Type B pancreatic cell (in vitro differentiated cells): Measurements from ENCODE around the gene ACAN. TPM values are rescaled to one million over a fixed set of nuclear protein-coding genes. Genes with fewer than 3 reads are reported as not detected.

Source experiments
- DNase-seq: peaks from one replicate; pipeline ENCODE4 v3.0.0; 2021; ENCODE audit warnings: mixed read lengths; ENCODE audit not compliant: unreplicated experiment; ENCODE audit errors: extremely low spot score
- H3K27ac Mint-ChIP-seq: 2 replicates; pipeline ENCODE4 v1.8.0; 2021; ENCODE audit warnings: mild to moderate bottlenecking, mixed read lengths
- H3K27me3 Mint-ChIP-seq: 2 replicates; pipeline ENCODE4 v1.8.0; 2021; ENCODE audit warnings: mixed read lengths
- H3K36me3 Mint-ChIP-seq: 2 replicates; pipeline ENCODE4 v1.8.0; 2021; ENCODE audit warnings: mixed read lengths
- H3K4me1 Mint-ChIP-seq: one replicate; pipeline ENCODE4 v1.8.0; 2021; ENCODE audit warnings: mixed read lengths; ENCODE audit not compliant: unreplicated experiment
- H3K4me3 Mint-ChIP-seq: 2 replicates; pipeline ENCODE4 v1.8.0; 2021; ENCODE audit warnings: mild to moderate bottlenecking, mixed read lengths
- H3K9me3 Mint-ChIP-seq: 2 replicates; pipeline ENCODE4 v1.8.0; 2021; ENCODE audit warnings: mixed read lengths
- CTCF ChIP-seq: fragments of 200-600 bp; sonication (generic); conservative IDR thresholded peaks from 2 replicates; pipeline ENCODE4 v1.5.0; 2021; ENCODE audit warnings: antibody characterized with exemption, mild to moderate bottlenecking
- total RNA-seq: library from RNA; stranded (reverse); gene quantifications from 2 replicates; pipeline ENCODE4 v1.2.1, GENCODE V29; 2021; ENCODE audit warnings: low replicate concordance

The ACAN gene
- total RNA-seq, 1 donor from 2014 or later: 6.9 TPM

GRCh38 chr15:88833731-88834100 is 30.5 kb downstream of the ACAN start:
- no peak overlapping the region for H3K4me3 Mint-ChIP-seq
- TF ChIP-seq CTCF: no peak
- no peaks in the 10 kb centered on the region for H3K36me3 Mint-ChIP-seq
- H3K27ac Mint-ChIP-seq: no peak overlapping the region
- DNase-seq: no peak
- no peaks in the 10 kb centered on the region for H3K27me3 Mint-ChIP-seq
- no peaks in the 10 kb centered on the region for H3K9me3 Mint-ChIP-seq
- no peaks in the 10 kb centered on the region for H3K4me1 Mint-ChIP-seq

- TF ChIP-seq CTCF: peak; percentile 72
- Mint-ChIP-seq H3K9me3 (no peaks in the 10 kb centered on the region), H3K36me3 (no peaks in the 10 kb centered on the region), H3K4me1 (no peaks in the 10 kb centered on the region), H3K27me3 (no peaks in the 10 kb centered on the region), H3K27ac (no peak overlapping the region), H3K4me3 (no peak overlapping the region)
- DNase-seq: no peak
Observed at GRCh38 chr15:88834211-88834812, 31.1 kb downstream of the ACAN start.

- DNase-seq: no peak
- TF ChIP-seq CTCF: no peak
- no peak overlapping the region for H3K4me3 Mint-ChIP-seq
- no peaks in the 10 kb centered on the region for H3K9me3 Mint-ChIP-seq
- H3K4me1 Mint-ChIP-seq: no peaks in the 10 kb centered on the region
- no peak overlapping the region for H3K27ac Mint-ChIP-seq
- no peaks in the 10 kb centered on the region for H3K36me3 Mint-ChIP-seq
- no peaks in the 10 kb centered on the region for H3K27me3 Mint-ChIP-seq
Observed at GRCh38 chr15:88835119-88835518, 31.9 kb downstream of the ACAN start.

- H3K36me3 Mint-ChIP-seq: no peaks in the 10 kb centered on the region
- no peak for DNase-seq
- H3K9me3 Mint-ChIP-seq: no peaks in the 10 kb centered on the region
- no peak for TF ChIP-seq CTCF
- no peaks in the 10 kb centered on the region for H3K4me1 Mint-ChIP-seq
- no peak overlapping the region for H3K4me3 Mint-ChIP-seq
- no peak overlapping the region for H3K27ac Mint-ChIP-seq
- no peaks in the 10 kb centered on the region for H3K27me3 Mint-ChIP-seq
Observed at GRCh38 chr15:88835646-88836045, 32.4 kb downstream of the ACAN start.

GRCh38 chr15:88838667-88839066 is 35.4 kb downstream of the ACAN start:
- no peak for TF ChIP-seq CTCF
- no peaks in the 10 kb centered on the region for H3K9me3 Mint-ChIP-seq
- H3K27me3 Mint-ChIP-seq: no peaks in the 10 kb centered on the region
- H3K4me1 Mint-ChIP-seq: no peaks in the 10 kb centered on the region
- H3K36me3 Mint-ChIP-seq: no peaks in the 10 kb centered on the region
- DNase-seq: no peak
- no peak overlapping the region for H3K27ac Mint-ChIP-seq
- H3K4me3 Mint-ChIP-seq: no peak overlapping the region

- H3K36me3 Mint-ChIP-seq: no peaks in the 10 kb centered on the region
- H3K4me3 Mint-ChIP-seq: no peak overlapping the region
Observed at GRCh38 chr15:88839146-88839545, 35.9 kb downstream of the ACAN start.

More at GRCh38 chr15:88839146-88839545, 35.9 kb downstream of the ACAN start:
- Mint-ChIP-seq H3K9me3 (no peaks in the 10 kb centered on the region), H3K27ac (no peak overlapping the region), H3K27me3 (no peaks in the 10 kb centered on the region), H3K4me1 (no peaks in the 10 kb centered on the region)
- DNase-seq: no peak
- no peak for TF ChIP-seq CTCF
